ENCODE results near the gene RFTN1. TPM values are rescaled to one million over a fixed set of nuclear protein-coding genes. Genes with fewer than 3 reads are reported as not detected.
"Not testable (repeated sequence)": the region's sequence is repeated elsewhere in the genome, so short reads cannot be mapped to it uniquely, and the experiment has no call there.

The RFTN1 gene
- total RNA-seq, 2 donors from 2014 or later: 128 to 132 TPM

DNA sequence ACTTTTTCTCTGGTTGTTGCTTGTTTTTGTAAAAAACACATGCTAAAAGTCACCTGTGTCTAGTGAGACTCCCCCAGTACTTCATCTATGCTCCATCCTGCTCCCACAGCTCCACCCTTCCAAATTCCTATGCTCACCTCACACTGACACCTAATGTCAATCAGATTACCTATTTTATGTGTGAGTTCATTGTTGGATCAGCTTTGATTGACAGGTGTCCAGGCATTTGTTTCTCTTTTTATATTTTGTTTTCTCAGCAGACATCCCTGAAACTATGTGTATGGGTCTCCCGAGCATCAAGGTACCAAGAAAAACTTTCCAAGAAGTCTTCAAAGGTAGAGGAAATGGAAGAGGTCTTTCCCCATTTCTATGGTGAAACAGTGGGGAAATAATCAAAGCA lies 13.4 kb downstream of the RFTN1 start:
- Mint-ChIP-seq H3K36me3 (ENCODE audit: insufficient read depth in 2 of 2) (peaks cover 15 to 32% of the 10 kb centered on the region in 2 donors), H3K27me3 (ENCODE audit: low read depth) (no peaks in the 10 kb centered on the region), H3K27ac (no peak overlapping the region), H3K4me1 (ENCODE audit: low read depth) (peaks cover 81% of the 10 kb centered on the region), H3K4me3 (no peak overlapping the region), H3K9me3 (peaks cover 0 to 3% of the 10 kb centered on the region in 2 donors)
- ATAC-seq (replicated peaks in 1 of 2): no peak
- no peak for DNase-seq

DNA sequence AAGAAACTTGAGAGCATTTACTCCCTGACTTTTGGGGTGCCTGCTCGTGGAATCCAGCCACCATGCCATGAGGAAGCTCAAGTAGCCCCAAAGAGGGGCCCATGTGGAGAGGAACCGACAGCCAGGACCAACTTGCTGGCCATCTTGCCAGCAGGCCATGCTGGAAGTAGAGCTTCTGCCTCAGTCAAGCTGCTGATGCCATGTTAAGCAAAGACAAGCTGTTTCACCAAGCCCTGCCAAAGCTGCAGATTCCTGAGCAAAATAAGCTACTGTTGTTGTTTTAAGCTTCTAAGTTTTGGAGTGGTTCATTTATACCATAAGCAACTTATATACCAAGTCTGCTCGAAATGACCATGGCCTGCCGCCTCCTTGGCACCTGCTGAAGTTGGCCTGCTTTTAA lies 14.1 kb downstream of the RFTN1 start:
- H3K9me3 Mint-ChIP-seq: peaks cover 0 to 2% of the 10 kb centered on the region in 2 donors
- no peak overlapping the region for H3K27ac Mint-ChIP-seq
- no peak overlapping the region for H3K4me3 Mint-ChIP-seq
- H3K27me3 Mint-ChIP-seq (ENCODE audit: low read depth): no peaks in the 10 kb centered on the region
- peaks cover 81% of the 10 kb centered on the region for H3K4me1 Mint-ChIP-seq (ENCODE audit: low read depth)
- DNase-seq (no peak), ATAC-seq (replicated peaks in 1 of 2) (no peak)
- peaks cover 15 to 28% of the 10 kb centered on the region in 2 donors for H3K36me3 Mint-ChIP-seq (ENCODE audit: insufficient read depth in 2 of 2)

DNA sequence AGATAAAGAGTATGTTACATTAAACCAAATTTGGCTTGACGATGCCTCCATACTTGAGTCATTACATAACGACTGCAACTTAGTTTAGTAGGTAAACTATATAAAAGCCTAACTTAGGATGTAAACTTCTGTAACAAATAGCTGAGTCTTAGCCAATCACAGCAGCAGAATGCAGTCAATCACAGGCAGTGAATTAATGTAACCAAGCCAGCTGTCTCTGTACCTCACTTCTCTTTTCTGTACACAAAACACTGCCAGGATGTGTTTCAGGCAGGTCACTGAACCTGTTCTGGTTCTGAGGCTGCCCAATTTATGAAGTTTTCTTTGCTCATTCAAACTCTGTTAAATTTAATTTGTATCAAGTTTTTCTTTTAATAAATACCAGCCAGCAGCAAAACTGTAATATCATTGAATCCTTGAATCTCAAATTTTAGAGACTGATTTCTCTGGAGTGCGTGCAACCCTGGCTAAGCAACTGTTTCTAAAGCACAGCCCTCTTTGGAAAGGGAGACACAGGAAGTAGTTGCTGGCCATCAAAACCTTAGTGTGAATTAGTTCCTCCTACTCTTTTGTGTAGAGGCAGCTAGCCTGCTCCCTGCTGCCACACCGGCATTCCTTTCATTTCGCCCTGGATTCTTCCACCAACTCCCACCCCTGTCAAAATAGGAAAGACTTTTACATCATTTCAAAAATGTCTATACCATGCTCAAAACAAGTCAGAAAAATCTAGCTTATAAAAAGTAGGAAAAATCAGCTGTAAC lies 15.2 kb downstream of the RFTN1 start:
- ATAC-seq (replicated peaks in 1 of 2): no peak

DNA sequence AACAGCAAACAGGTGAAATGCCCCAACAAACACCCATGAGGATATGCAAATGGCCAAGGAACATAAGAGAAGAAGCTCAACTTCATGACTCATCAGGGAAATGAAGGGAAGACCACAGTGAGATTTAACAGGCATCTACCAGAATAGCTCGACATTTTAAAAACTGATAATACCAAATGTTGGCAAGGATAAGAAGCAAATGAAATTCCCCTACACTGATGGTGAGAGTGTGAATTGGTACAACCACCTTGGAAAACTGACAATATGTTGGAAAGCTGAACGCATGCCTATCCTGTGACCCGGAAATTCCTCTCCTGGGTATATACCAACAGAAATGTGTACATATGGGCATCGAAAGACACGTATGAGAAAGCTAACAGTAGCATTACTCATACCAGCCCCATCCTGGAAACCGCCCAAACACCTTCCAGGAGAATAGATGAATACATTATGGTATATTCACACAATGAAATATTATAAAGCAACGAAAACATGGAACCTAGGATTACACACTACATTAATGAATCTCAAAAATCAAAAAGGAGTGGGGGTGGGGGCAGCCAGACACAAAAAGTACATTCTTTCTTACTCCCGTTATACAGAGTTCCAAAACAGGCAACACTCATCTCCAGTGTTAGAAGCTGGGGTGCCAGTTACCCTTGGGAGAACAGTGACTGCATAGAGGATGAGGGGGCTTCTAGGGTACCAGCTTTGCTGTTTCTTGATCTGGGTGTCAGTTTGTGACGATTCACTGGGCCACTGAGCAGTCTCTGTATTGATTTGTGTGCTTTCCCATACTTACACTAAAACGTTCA lies 16.9 kb downstream of the RFTN1 start:
- peak; percentile 47 to 74 for ATAC-seq (replicated peaks in 1 of 2)
- peaks cover 17 to 29% of the 10 kb centered on the region in 2 donors for H3K36me3 Mint-ChIP-seq (ENCODE audit: insufficient read depth in 2 of 2)
- DNase-seq: no peak
- H3K4me1 Mint-ChIP-seq (ENCODE audit: low read depth): peaks cover 62% of the 10 kb centered on the region
- H3K9me3 Mint-ChIP-seq: peaks cover 0 to 2% of the 10 kb centered on the region in 2 donors
- H3K27me3 Mint-ChIP-seq (ENCODE audit: low read depth): no peaks in the 10 kb centered on the region
- H3K27ac Mint-ChIP-seq: no peak overlapping the region
- peak overlapping the region in 1 of 2 donors; percentile 21 for H3K4me3 Mint-ChIP-seq

More for the DNA sequence above, 15.2 kb downstream of the RFTN1 start:
- no peaks in the 10 kb centered on the region for H3K27me3 Mint-ChIP-seq (ENCODE audit: low read depth)
- H3K9me3 Mint-ChIP-seq: peaks cover 0 to 2% of the 10 kb centered on the region in 2 donors
- peak overlapping the region in 1 of 2 donors; percentile 44 for H3K4me3 Mint-ChIP-seq
- peak overlapping the region; percentile 58 for H3K27ac Mint-ChIP-seq
- H3K4me1 Mint-ChIP-seq (ENCODE audit: low read depth): peaks cover 72% of the 10 kb centered on the region
- peaks cover 13 to 22% of the 10 kb centered on the region in 2 donors for H3K36me3 Mint-ChIP-seq (ENCODE audit: insufficient read depth in 2 of 2)
- DNase-seq: no peak

DNA sequence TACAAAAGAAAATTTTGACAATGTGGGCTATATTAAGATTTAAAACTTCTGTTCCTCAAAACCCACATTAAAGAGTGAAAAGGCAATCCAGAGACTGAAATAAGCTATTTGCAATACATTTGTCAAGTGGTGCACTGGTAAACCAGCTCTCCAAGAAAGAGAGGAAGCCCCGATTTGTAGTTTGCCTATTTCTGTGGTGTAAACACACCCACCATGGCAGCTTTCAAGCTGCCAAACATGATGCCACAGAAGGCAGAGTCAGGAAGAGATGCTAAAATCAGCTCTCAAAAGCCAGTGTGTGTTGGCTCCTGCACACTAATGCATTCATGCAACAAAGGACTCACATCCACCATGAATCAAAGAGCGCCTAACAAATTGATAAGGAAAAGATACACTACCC lies 17.5 kb downstream of the RFTN1 start:
- H3K4me3 Mint-ChIP-seq: peak overlapping the region in 1 of 2 donors; percentile 21
- H3K9me3 Mint-ChIP-seq: peaks cover 0 to 2% of the 10 kb centered on the region in 2 donors
- DNase-seq: no peak
- H3K36me3 Mint-ChIP-seq (ENCODE audit: insufficient read depth in 2 of 2): peaks cover 21 to 33% of the 10 kb centered on the region in 2 donors
- H3K27me3 Mint-ChIP-seq (ENCODE audit: low read depth): no peaks in the 10 kb centered on the region
- H3K27ac Mint-ChIP-seq: no peak overlapping the region
- peaks cover 66% of the 10 kb centered on the region for H3K4me1 Mint-ChIP-seq (ENCODE audit: low read depth)
- ATAC-seq (replicated peaks in 1 of 2): peak; percentile 11 to 23

DNA sequence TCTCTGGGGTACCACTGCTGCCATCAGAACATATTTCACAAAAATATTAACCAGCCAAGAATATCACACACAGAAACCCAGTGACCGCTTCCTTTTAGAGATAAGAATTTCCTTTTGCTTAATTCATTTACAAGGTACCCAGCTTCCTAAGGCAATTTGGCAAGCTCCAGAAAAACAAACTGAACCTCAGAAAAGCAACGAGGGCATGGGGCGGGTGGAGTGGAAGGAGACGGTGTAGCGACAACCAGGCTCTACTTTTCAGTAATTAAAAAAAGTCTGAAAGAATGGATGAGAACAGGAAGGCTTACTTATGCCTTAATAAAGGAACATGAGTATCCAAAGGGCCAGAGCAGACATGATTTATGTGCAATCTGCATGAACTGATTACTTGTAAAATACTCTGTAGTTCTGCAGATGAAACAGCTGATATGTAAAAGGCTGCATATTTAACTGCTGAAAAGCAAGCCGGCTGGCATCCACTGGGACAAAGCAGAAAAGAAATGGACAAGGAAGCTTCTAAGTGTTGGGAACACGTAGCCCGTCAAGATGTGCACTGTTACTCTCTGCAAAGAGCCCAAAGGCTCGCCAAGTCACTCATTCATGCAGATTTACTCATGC lies 18.6 kb downstream of the RFTN1 start:
- DNase-seq (no peak), ATAC-seq (replicated peaks in 1 of 2) (no peak)
- peaks cover 64% of the 10 kb centered on the region for H3K4me1 Mint-ChIP-seq (ENCODE audit: low read depth)
- H3K27me3 Mint-ChIP-seq (ENCODE audit: low read depth): no peaks in the 10 kb centered on the region
- peak overlapping the region; percentile 26 for H3K27ac Mint-ChIP-seq
- no peaks in the 10 kb centered on the region for H3K9me3 Mint-ChIP-seq
- peaks cover 15 to 30% of the 10 kb centered on the region in 2 donors for H3K36me3 Mint-ChIP-seq (ENCODE audit: insufficient read depth in 2 of 2)
- peak overlapping the region in 1 of 2 donors; percentile 19 for H3K4me3 Mint-ChIP-seq

DNA sequence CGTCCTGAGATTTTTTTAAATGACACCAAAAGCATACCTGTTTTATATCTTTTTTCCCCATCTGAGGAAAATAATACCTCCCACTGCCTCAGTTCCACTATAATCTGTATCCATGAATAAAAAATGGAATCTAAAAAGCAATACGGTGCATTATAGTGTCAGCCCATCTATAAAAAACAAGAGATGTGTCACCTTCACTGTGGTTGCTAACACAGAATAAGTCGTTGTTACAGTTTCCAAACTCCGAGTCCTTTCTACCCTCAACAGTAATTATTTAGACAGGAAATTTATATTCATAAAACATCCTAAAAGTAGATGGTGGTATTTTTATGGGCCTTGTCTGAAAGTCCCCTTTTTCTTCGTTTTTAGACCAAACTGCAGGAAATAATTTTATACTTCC lies 19.4 kb downstream of the RFTN1 start:
- H3K4me3 Mint-ChIP-seq: no peak overlapping the region
- H3K9me3 Mint-ChIP-seq: no peaks in the 10 kb centered on the region
- peak overlapping the region; percentile 26 for H3K27ac Mint-ChIP-seq
- no peaks in the 10 kb centered on the region for H3K27me3 Mint-ChIP-seq (ENCODE audit: low read depth)
- ATAC-seq (replicated peaks in 1 of 2) (no peak), DNase-seq (no peak)
- peaks cover 69% of the 10 kb centered on the region for H3K4me1 Mint-ChIP-seq (ENCODE audit: low read depth)
- peaks cover 20 to 37% of the 10 kb centered on the region in 2 donors for H3K36me3 Mint-ChIP-seq (ENCODE audit: insufficient read depth in 2 of 2)

DNA sequence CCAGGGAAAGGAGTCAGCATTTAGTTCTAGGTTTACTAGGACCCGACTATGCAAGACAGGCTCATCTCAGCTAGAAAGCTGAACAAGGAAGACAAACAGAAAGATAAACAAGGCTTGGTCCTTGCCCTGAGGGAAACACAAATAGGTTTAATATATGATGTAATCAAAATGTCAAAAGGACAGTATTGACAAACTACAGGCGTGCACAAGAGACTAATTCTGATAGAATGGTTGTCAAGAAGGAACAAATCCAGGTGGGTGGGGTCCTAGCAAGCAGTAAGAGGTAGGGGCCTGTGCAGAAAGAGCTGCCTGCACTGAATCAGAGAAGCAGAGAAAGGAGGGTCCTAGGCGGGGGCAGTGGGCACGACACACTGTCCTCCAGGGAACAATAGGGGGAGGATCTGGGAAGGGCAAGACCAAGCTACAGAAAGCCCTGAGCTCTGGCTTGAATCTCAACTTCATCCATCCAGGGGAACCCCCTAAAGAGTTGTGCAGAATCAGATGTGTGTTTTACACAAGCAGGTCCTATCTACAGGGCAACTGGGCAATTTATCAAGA lies 23.4 kb downstream of the RFTN1 start:
- Mint-ChIP-seq H3K4me1 (ENCODE audit: low read depth) (peaks cover 58% of the 10 kb centered on the region), H3K9me3 (no peaks in the 10 kb centered on the region), H3K27ac (peak overlapping the region; percentile 26), H3K4me3 (no peak overlapping the region), H3K36me3 (ENCODE audit: insufficient read depth in 2 of 2) (peaks cover 35 to 53% of the 10 kb centered on the region in 2 donors), H3K27me3 (ENCODE audit: low read depth) (no peaks in the 10 kb centered on the region)
- no peak for ATAC-seq (replicated peaks in 1 of 2)
- DNase-seq: no peak

DNA sequence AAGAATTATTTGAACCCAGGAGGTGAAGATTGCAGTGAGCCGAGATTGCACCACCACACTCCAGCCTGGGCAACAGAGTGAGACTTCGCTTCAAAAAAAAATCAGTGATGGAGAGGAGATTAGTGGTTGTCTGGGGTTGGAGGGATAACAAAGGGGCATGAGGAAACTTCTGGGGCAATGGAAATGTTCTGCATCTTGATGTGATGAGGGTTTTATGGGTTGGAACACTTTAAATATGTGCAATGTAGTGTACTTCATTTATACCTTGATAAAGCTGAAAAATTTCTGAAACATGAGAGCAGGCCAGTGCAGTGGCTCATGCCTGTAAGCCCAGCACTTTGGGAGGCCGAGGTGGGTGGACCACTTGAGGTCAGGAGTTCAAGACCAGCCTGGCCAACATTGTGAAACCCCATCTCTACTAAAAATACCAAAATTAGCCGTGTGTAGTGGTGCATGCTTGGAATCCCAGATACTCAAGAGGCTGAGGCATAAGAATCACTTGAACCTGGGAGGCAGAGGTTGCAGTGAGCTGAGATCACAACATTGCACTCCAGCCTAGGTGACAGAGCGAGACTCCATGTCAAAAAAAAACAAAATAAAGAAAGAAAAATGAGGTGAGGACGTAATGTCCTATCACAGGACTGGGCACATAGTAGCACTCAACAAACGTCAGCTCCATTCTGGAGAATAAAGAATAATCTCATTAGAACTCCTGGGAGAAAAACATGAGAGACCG lies 24.0 kb downstream of the RFTN1 start:
- Mint-ChIP-seq H3K36me3 (ENCODE audit: insufficient read depth in 2 of 2) (peaks cover 33 to 55% of the 10 kb centered on the region in 2 donors), H3K27ac (peak overlapping the region; percentile 26), H3K4me1 (ENCODE audit: low read depth) (peaks cover 57% of the 10 kb centered on the region)
- H3K27me3 Mint-ChIP-seq (ENCODE audit: low read depth); H3K9me3 Mint-ChIP-seq; DNase-seq; H3K4me3 Mint-ChIP-seq; ATAC-seq (replicated peaks in 1 of 2): not testable (repeated sequence)

DNA sequence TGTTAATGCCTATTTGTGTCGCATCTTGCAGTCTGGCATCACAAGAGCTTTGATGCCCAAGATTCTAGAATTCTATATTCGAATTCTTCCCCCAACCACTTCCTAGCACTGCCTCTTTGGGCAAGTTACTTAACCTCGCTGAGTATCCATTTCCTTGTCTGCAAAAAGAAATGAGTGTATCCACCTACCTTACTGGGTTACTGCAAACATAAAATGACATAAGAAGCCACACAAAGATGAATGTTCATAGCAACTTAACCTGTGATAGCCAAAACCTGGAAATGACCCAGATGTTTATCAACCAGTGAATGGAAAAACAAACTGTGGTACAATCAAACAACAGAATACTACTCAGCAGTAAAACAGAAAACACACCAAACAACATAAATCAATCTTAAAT lies 24.9 kb downstream of the RFTN1 start:
- peak overlapping the region; percentile 45 for H3K27ac Mint-ChIP-seq
- peaks cover 64% of the 10 kb centered on the region for H3K4me1 Mint-ChIP-seq (ENCODE audit: low read depth)
- no peaks in the 10 kb centered on the region for H3K27me3 Mint-ChIP-seq (ENCODE audit: low read depth)
- ATAC-seq (replicated peaks in 1 of 2) (peak; percentile 41 to 58), DNase-seq (no peak)
- peaks cover 33 to 57% of the 10 kb centered on the region in 2 donors for H3K36me3 Mint-ChIP-seq (ENCODE audit: insufficient read depth in 2 of 2)
- no peak overlapping the region for H3K4me3 Mint-ChIP-seq
- no peaks in the 10 kb centered on the region for H3K9me3 Mint-ChIP-seq

DNA sequence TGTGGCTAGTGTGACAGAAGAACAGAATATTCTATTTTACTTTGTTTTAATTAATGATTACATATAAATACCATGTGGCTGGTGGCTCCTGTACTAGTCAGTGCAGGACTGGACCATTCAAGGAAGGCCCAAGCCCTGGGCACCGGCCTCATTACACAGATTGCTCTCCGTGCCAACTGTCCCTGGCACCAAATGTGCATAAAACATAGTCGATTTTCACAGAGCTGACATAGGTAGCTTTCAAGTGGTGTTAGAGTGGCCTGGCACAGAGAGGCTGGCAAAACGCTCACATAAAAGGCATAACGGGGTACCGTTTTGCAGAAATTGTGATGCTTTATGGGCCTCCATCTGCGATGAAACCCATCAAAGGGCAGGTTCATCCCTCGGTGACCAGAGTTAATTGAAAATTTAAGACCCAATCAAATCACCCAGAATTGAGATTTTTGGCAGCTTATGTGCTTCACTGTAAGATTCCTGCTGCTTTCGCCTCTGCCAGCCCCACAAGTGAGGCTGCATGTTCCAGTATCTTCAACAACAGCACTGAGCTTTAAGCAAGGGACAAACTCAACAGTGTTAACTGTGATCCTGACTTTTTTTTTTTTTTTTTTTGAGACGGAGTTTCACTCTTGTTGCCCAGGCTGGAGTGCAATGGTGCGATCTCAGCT lies 25.9 kb downstream of the RFTN1 start:
- DNase-seq (no peak), ATAC-seq (replicated peaks in 1 of 2) (no peak)
- Mint-ChIP-seq H3K4me3 (no peak overlapping the region), H3K27ac (no peak overlapping the region), H3K9me3 (no peaks in the 10 kb centered on the region), H3K4me1 (ENCODE audit: low read depth) (peaks cover 74% of the 10 kb centered on the region), H3K36me3 (ENCODE audit: insufficient read depth in 2 of 2) (peaks cover 30 to 54% of the 10 kb centered on the region in 2 donors), H3K27me3 (ENCODE audit: low read depth) (no peaks in the 10 kb centered on the region)

DNA sequence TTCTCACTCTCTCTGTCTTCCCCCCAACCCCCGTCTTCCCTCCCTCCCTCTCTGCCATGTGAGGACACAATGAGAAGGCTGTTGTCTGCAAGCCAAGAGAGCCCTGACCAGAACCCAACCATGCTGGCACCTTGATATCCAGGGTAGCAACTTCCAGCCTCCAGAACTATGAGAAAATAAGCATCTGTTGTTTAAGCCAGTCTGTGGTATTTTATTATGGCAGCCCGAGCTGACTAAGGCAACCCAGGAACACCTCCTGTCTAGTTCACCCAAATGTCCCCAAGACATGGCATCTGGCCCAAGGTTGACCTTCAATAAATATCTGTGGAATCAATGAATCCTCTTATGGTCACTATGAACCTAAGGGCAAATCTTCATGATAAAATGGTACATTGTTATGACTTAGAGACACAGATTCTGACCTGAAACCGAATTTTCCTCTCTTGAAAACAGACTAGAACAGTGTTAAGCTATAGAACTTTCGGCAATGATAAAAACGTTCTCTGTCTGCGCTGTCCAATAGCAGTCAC lies 26.5 kb downstream of the RFTN1 start:
- H3K9me3 Mint-ChIP-seq: no peaks in the 10 kb centered on the region
- no peak for ATAC-seq (replicated peaks in 1 of 2)
- DNase-seq: no peak
- H3K4me1 Mint-ChIP-seq (ENCODE audit: low read depth): peaks cover 79% of the 10 kb centered on the region
- H3K4me3 Mint-ChIP-seq: no peak overlapping the region
- peaks cover 27 to 49% of the 10 kb centered on the region in 2 donors for H3K36me3 Mint-ChIP-seq (ENCODE audit: insufficient read depth in 2 of 2)
- H3K27ac Mint-ChIP-seq: no peak overlapping the region
- H3K27me3 Mint-ChIP-seq (ENCODE audit: low read depth): no peaks in the 10 kb centered on the region

All from activated T-cell treated with anti-CD3 and anti-CD28 coated beads, Interleukin-2, amount 50 U/mL, for 72 hours (primary cell).